AG08396 (cell line): ENCODE measurements around the gene CDH1.
"Not testable (repeated sequence)": the region's sequence is repeated elsewhere in the genome, so short reads cannot be mapped to it uniquely, and the experiment has no call there.

Experiments used
- DNase-seq: peaks from one replicate; pipeline ENCODE4 v3.0.0; 2012; ENCODE audit warnings: low spot score, mixed read lengths

Gene CDH1

GRCh38 chr16:68737046-68737729 is at the start of gene CDH1:
Gene CDH1 (plus strand): TSS chr16:68737292. CDS start chr16:68737416, 124 bp downstream.
- no peak for DNase-seq

- no peak for DNase-seq
Observed at GRCh38 chr16:68689921-68690320, 47.2 kb upstream of the CDH1 start.

GRCh38 chr16:68695575-68695974 is 41.5 kb upstream of the CDH1 start:
- no peak for DNase-seq

- DNase-seq: no peak
Observed at GRCh38 chr16:68696514-68696913, 40.6 kb upstream of the CDH1 start.

- DNase-seq: no peak
Observed at GRCh38 chr16:68698091-68698490, 39.0 kb upstream of the CDH1 start.

- DNase-seq: peak; percentile 29
Observed at GRCh38 chr16:68700120-68700519, 37.0 kb upstream of the CDH1 start.

- no peak for DNase-seq
Observed at GRCh38 chr16:68700831-68701230, 36.3 kb upstream of the CDH1 start.

GRCh38 chr16:68704232-68704867 is 32.7 kb upstream of the CDH1 start:
- DNase-seq: peak; percentile 77

- peak; percentile 28 for DNase-seq
Observed at GRCh38 chr16:68707340-68708152, 29.5 kb upstream of the CDH1 start.

- DNase-seq: no peak
Observed at GRCh38 chr16:68710211-68710610, 26.9 kb upstream of the CDH1 start.

- no peak for DNase-seq
Observed at GRCh38 chr16:68711421-68712139, 25.5 kb upstream of the CDH1 start.

GRCh38 chr16:68713361-68713760 is 23.7 kb upstream of the CDH1 start:
- no peak for DNase-seq

GRCh38 chr16:68715471-68715870 is 21.6 kb upstream of the CDH1 start:
- no peak for DNase-seq

GRCh38 chr16:68716516-68716915 is 20.6 kb upstream of the CDH1 start:
- DNase-seq: not testable (repeated sequence)

GRCh38 chr16:68717684-68718083 is 19.4 kb upstream of the CDH1 start:
- no peak for DNase-seq

GRCh38 chr16:68718590-68718989 is 18.5 kb upstream of the CDH1 start:
- no peak for DNase-seq

- DNase-seq: no peak
Observed at GRCh38 chr16:68719993-68720489, 17.1 kb upstream of the CDH1 start.

- DNase-seq: no peak
Observed at GRCh38 chr16:68722119-68723024, 14.7 kb upstream of the CDH1 start.

- DNase-seq: no peak
Observed at GRCh38 chr16:68724797-68725196, 12.3 kb upstream of the CDH1 start.

- DNase-seq: no peak
Observed at GRCh38 chr16:68728523-68728922, 8.6 kb upstream of the CDH1 start.

- DNase-seq: no peak
Observed at GRCh38 chr16:68731637-68732036, 5.5 kb upstream of the CDH1 start.
